ENCODE results near the gene KMT5C.

DNA sequence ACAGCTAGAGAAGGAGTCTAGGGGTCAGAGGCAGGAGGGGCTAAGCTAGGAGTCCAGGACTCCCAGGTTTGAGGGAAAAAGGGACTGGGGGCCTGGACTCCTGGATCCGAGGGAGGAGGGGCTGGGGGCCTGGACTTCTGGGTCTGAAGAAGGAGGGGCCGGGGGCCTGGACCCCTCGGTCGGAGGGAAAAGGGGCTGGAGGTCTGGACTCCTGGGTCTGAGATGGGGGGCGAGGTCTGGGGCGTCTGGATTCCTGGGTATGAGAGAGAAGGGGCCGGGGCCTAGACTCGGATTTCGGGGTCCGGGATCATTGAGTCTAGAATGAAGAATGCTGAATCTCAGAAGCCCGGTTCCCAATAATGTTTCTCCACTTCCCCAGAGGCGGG lies 37.4 kb upstream of the KMT5C start:
- TF ChIP-seq TCF4 (CRISPR knock-in tag; IDR thresholded peaks at IDR 0.05; ENCODE audit: borderline replicate concordance) (no peak), ZNF8 (CRISPR knock-in tag; IDR thresholded peaks at IDR 0.05) (no peak), ARNTL (CRISPR knock-in tag; IDR thresholded peaks at IDR 0.05; ENCODE audit: borderline replicate concordance, low read depth) (no peak)
- TF ChIP-seq, protein P1, sequence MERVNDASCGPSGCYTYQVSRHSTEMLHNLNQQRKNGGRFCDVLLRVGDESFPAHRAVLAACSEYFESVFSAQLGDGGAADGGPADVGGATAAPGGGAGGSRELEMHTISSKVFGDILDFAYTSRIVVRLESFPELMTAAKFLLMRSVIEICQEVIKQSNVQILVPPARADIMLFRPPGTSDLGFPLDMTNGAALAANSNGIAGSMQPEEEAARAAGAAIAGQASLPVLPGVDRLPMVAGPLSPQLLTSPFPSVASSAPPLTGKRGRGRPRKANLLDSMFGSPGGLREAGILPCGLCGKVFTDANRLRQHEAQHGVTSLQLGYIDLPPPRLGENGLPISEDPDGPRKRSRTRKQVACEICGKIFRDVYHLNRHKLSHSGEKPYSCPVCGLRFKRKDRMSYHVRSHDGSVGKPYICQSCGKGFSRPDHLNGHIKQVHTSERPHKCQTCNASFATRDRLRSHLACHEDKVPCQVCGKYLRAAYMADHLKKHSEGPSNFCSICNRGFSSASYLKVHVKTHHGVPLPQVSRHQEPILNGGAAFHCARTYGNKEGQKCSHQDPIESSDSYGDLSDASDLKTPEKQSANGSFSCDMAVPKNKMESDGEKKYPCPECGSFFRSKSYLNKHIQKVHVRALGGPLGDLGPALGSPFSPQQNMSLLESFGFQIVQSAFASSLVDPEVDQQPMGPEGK (CRISPR knock-in tag; IDR thresholded peaks at IDR 0.05; ENCODE audit: borderline replicate concordance): no peak

Measured in SK-N-SH treated with all-trans-retinoic acid at 6 μM for 48 hours (cell line).